NCI-H82 treated with DMSO at 0.1 percent for 48 hours (cell line): ENCODE data around the gene FOXC1.

Experiments
- DNase-seq: peaks from one replicate; lab custom pipeline; 2025; ENCODE audit not compliant: unreplicated experiment; lab: John Stamatoyannopoulos, UW

FOXC1 gene

DNA sequence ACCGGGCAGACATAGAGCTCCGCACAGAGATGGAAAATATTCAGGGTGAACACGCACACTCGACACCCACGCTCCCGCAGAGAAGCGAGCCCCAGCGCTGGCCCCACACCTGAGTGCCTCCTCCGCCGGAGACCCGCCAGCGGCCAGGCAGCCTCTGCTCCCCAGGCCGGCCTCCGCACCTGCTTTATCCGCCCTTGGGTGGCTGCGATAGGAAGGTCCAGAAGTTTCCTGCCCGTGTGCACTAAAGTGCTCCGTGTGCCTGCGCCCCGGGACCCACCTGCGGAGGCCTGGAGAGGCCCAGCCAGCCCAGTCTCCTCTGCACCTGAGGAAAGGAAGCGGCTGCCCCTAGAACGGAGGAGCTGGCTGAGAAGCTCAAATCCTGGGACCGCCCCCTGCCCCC is 10.8 kb upstream of the FOXC1 start:
- no peak for DNase-seq

DNA sequence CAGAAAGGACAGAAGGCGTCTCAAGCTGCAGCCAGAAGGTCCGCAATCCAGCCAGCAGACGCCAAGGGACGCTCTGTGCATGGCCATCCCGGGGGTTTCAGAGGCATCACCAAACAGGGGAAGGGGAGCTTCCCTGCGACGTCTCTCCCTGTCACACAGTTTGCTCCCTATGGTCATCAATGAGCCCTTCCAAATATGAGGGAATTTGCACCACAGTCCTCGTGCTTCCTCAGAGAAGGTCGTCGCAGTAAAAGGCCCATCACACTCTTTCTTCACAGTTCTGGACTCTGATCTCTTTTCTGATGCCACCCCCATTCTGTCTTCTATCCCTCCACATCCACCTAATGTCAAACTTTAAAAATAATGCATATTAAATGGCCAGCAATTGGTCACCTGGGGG is 10.2 kb upstream of the FOXC1 start:
- no peak for DNase-seq

DNA sequence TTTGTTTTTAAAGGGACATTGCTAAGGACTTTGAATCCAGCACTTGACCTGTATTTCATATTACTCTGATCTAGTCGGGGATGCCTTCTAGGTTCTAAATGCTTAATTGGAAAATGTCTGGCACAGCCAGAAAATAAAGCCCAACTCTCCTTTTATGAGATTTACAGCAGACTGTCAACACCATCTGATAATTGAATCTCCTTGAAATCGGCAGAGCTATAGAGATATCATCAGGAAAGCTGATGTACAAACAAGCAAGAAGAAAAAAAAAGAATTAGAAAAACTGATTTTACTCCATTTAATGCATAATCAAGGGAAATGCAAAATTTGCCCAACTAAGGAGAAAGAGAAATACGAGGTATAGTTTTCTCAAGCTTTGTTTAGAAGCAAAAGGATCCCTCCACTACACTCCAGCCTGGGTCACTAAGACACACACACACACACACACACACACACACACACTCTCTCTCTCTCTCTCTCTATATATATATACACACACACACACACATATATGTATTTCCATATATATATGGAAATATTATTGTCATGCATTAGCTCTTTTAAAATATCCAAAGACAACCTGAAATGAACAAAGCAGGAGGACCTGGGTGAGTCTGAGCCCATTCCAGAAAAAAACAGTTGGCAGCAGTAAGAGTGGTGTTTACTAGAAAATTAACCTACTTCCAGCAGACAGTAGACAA is 9.5 kb upstream of the FOXC1 start:
- no peak for DNase-seq

DNA sequence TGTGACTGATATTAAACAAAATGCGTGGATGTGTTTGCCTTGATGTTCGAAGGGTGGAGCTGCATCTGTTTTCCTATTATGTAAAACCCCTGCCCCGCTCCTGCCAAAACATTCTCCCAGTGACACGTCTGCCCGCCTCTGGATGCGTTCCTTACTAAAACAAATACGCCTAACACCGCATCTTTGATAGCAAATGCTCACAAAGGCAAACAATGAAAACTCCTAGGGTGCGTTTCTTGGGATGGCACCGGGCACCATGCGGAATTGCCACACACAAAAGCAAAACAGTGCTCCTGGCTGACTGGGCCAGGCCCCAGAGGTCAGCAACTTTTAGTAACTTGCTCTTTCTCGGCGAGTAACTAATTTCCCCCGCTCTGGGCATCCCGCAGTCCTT is 9.0 kb upstream of the FOXC1 start:
- no peak for DNase-seq

DNA sequence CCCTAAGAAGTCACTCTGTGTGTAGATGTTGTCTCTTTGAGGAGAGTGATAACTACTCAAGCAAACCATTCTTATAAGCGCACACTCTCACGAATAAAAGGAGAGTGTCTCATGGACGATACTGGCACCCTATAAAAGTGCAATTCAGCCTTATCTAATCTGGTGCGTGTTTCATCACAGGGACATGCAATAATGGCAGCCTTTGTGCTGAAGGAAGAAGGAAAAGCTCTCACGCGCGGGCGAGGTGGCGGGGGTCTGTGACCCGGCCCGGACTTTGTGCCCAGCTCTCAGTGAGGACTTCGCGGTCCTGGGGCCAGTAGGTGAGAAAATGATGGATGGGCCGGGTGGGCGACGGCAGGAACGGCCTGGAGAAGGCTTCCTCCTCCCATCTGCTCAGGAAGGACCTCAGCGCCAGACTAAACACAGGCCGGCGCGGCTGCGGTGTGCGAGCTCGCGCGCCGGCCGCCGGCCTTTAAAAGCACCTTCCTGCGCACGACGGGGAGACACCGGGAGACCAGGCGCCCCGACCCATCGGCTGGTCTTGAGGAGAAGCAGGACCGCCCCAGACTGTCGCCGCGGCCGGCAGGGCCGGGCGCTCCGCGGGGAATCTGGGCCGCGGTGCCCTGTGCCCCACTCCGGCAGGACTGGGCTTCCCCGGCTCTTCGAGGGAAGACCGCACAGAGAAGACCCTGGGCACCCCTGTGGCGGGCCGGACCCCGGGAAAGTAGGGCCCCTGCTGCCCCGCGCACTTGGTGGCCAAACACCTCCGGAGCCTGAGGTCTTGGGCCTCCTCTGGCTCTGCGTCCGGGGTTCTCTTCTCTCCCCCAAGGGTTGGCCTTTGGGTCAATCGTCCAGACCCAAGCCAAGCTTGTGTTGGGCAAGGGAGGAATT is 8.3 kb upstream of the FOXC1 start:
- DNase-seq: no peak

DNA sequence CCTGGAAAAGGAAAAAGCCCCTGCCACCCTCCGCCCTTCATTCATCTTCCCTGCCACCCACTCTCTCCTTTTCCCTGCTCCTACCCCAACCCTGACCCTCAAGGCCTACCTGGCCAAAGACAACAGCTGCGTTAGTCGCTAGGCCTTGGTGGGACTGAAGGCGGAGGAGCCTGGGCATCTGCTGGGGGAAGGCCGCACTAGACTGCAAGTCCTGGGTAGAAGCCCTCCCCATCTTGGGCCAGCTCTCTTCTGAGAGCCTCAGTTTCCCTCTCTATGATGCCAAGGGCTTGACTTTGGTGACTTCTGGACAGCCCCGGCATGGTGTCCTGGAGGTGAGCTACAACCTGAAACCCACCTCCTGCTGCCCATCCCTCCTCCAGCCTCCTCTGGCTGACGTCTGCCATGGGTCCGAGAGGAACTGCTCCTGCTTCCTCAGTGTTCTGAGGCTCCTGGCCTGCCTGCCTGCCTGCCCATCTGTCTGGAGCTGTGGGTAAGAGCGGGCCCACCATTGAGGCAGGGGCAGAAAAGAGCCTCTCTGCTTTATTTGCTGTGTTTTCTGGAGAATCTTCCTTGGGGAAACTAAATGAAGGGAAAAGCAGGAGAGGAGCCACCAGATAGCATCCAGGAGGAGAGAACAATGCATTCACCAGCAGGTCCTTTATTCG is 7.5 kb upstream of the FOXC1 start:
- no peak for DNase-seq

DNA sequence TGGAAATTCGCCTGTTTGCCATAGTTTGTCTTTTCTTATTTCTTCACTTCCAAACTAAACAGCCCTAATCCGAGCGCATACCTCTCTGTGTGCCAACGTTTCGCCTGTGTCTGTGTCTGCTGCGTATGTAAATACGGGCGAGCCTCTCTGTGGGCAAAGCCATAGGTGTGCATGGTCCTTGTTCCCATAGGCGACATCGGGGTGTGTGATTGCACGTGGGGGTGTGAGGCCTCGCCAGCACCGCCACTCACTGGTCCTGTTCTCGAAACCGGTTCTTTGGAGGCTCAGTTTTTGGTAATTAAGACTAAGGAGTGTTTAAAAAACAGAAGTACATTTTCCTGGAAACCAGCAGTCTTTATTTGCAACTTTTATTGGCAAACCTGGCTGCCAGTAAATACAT is 6.0 kb upstream of the FOXC1 start:
- DNase-seq: no peak

DNA sequence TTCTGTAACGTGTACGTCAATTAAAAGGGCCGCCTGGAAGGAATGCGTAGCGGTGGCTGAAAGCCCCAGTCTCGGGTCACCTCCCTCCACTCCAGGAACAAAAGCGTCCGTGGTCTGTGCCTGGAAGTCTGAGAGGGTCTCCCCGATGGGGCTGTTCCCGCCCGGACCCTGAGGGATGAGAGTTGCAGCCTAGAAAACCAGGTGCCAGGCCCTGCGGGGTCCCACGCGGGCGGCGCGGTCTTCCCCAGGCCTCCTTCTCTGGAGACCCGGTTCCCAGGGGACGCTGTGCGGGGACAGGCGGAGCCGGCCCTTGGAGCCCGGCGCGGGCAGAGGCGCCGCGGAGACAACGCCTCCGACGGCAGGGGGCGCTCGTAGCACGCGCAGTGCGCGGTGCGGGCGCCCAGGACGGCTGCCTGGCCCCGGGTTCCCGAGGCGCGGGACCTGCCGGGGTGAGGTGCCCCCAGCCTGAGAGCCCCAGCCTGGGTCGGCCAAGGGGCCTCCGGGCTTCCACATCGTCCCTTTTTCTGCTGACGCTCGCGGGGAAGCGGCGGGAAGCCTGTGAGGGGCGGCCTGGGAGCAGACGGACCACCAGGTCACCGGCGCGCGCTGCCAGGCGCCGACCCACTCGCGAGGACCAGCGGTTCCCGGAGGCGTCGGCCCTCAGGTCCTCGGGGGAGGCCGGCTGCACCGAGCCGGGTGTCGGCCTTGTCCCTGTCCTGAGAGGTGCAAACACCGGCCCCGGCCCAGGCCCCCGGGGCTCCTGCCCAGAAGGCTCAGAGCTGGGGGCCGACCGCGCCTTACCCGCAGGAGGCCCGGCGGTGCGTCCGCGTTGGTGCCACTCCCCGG is 5.3 kb upstream of the FOXC1 start:
- no peak for DNase-seq

DNA sequence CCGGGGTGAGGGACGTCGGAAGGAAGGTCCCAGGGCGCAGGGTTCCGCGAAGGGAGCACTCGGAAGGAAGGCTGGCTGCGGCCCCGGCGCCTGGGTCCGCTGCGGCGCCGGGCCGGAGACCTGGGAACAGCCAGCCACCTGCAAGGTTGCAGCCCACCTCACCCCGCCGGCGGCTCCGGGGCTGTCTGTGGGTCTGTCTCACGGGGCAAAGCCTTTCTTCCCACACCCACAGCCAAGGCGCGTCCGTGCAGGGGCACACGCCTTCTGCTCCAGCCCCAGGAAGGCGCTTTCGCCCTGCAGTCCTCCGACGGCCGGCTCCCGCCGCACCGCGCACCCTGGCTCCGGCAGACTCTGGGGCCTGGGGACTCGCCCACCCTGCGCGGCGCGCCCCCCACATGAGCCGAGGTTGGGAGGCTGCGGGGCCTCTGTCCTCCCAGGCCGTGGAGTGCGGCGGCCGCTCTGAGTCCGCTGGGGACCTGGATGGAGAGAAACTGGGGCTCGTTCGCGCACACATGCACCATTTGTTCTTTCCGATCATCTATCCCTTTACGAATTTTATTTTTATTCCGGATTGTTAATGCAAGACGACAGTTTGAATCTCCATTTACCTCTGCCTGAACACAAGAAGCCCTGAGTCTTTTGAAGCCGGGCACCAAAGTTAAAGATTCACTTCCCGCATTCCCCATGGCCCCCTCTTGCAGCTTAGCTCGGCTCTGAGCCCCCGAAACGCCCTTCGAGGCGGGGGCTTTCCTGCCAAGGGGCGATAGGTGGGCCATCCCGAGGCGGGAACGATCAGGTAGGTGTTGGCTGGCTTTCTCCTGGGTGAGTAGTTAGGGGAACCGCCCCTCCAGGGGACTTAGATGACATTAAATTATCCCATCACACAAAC is 4.5 kb upstream of the FOXC1 start:
- DNase-seq: no peak

DNA sequence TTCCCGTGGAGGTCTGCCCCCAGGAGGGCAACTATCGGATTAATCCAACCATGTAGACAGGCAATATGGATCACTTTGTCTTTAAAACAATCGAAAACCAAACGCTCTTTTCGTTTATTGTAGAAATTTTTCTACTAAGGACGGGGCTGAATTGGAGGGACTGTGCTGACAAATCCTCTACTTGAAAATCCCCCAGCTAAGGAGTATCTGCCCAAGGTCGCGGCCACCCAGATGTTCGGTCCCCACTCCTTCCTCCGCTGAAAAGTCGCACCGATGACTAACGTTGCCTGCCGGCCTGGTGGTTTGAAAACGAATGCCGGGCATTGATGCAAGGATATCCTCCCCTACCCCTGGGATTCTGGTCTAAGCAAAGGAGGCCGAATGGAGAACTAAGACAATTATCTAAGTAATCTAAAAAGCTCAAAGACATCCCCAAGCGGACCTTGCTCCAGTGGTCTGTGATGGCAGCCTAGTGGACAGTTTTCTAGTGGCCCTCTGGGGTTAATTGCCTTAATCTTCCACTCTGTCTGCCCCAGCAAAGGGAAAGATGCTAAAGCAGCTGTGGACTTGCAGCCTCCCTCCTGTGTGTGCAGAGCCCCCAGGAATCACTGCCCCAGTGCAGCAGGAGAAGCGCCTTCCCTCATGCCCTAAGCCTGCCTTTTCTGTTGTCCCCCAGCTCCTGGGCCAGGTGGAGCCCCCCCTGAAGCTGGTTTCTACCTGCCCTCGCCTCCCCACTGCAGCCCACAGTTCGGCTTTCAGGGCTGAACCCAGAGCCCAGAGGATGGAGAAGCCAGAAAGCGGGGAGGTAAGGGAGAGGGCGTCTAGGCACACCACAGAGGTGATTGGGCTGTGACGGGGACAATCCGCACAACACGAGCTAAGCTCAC is 3.6 kb upstream of the FOXC1 start:
- DNase-seq: no peak

DNA sequence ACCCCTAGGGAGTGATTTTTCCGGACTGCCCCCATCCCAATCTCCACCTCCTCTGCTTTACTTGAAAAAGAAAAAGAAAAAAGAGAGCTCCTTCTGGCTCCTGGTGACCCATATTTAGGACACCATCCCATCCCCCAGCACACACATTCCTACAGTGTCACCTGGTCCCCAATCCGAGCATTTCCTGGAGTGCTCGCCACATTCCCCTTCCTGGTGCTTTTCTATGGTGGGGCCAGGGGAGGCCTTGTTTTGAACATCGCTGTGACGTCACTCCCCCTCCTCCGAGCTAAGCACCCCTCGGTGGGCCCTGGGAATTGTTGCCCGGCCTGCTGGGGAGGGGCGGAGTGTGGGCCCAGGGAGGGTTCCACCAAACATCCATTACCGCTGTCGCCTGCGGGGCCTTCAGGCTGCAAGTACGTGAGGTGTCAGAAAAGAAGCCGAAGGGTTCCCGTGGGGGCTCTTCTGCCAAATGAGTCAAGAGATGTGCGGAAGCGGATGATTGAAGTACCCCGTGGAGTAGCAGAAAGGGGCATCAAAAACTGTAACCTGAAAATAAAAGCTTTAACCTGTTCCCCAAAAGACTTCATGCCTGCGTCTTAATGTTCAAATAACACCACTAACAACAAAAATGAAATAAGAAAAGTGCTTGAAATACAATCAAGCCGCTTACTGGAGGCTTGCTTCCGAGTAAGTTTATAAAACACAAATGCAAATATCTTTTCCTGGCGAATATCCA is 2.8 kb upstream of the FOXC1 start:
- DNase-seq: no peak

DNA sequence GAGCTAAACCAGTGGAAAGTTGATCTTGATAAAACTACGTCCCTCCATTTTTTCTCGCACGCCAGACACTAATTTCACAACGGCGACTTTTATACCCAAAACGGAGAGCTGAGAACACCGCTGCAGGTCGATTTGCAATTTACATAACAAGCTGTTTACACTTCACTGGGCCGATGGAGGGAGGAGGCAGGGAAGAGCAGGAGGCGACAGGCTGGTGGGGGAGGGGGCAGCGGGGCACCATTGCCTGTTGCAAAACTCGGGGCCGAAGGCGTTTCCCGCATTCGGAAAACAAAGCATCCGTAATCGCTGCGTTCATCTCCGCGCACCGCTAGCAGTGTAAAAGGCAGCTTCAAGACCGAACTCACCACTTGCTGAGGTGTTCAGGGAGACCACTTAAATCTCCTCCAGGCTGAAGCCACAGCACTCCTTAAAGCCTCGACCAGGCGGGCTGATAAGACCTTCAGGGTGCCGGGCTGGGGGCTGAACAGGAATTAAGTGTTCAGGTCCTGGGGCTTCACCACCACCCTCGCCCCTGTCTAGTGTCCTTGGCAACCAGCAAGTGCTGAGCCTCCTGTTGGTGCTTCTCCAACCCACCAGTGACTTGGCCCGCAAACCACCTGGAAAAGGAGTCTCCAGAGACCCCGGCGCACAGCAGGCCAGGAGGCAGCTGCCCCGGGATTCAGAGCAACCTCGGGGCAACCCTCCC is 2.0 kb upstream of the FOXC1 start:
- no peak for DNase-seq

DNA sequence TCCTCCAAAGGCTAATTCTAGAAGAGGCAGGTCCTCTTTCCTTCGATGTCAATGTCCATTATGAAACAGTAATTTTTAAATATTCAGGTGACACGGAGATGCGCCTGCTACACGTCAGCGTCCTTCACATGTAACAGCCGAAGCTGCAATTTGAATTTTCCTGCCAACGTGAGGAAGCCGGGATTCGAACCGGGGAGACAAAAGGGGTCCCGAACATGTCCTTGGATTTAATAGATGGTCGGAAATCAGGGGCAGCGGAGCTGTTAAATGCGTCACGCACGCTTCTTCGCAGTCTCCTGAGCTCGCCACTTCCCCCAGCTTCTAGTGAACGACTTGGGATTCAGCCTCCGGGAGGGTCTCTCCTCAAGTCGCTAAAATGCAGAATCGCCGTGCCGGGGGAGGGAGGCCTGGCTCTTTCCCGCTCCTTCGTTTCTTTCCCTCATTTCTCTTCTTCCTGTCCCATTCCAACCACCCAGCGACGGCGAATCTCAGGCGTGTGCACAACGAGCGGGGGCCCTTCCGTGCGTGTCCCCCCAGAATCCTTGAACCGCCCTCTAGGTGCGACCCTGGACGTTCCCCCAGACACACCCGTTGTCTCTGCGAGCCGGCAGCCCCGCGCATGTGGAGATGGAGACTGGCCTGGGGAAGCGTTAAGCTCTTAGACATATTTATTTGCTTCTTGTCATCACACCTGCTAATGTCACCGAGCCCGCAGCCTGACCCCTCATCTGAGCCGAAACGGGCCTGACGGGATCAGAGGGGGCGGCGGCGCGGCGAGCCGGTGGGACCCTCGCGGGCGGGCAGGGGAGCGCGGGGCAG is 1.3 kb upstream of the FOXC1 start:
- DNase-seq: no peak

DNA sequence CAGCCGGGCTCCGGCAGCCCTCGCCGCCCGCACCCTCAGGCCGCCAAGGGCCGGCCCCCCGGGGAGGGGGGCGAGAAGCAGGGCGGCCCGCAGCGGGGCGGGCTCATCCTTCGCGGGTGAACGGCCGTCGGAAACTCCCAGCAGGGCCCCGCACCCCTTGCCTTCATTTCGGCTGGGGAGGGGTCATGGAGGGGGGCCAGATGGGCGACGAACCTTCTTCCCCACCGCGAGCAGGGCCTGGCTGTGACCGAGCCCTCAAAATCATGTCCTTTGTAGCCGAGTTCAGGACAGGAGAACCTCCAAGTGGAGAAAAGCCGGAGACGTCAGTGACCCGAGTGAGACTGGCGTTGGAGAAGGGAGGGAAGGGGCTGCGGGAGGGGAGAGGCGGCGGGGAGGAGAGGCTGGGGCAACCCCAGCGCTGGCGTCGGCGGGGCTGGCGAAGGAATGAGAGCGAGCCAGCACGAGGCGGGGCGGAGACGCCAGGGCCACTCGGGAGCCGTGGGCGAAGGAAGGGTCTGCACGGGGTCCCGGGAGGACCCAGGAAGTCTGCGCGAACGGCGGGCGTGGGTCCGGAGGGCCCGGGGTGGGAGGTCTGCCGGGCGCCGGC is 571 bp upstream of the FOXC1 start:
- DNase-seq: no peak

DNA sequence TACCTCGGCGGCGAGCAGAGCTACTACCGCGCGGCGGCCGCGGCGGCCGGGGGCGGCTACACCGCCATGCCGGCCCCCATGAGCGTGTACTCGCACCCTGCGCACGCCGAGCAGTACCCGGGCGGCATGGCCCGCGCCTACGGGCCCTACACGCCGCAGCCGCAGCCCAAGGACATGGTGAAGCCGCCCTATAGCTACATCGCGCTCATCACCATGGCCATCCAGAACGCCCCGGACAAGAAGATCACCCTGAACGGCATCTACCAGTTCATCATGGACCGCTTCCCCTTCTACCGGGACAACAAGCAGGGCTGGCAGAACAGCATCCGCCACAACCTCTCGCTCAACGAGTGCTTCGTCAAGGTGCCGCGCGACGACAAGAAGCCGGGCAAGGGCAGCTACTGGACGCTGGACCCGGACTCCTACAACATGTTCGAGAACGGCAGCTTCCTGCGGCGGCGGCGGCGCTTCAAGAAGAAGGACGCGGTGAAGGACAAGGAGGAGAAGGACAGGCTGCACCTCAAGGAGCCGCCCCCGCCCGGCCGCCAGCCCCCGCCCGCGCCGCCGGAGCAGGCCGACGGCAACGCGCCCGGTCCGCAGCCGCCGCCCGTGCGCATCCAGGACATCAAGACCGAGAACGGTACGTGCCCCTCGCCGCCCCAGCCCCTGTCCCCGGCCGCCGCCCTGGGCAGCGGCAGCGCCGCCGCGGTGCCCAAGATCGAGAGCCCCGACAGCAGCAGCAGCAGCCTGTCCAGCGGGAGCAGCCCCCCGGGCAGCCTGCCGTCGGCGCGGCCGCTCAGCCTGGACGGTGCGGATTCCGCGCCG is 994 bp downstream of the FOXC1 start:
- no peak for DNase-seq

DNA sequence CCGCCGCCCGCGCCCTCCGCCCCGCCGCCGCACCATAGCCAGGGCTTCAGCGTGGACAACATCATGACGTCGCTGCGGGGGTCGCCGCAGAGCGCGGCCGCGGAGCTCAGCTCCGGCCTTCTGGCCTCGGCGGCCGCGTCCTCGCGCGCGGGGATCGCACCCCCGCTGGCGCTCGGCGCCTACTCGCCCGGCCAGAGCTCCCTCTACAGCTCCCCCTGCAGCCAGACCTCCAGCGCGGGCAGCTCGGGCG is 1.5 kb downstream of the FOXC1 start:
- no peak for DNase-seq
